HFF-Myc (cell line): ENCODE results near the gene LRRN3.

ENCODE experiments used
- DNase-seq: peaks from one replicate; pipeline ENCODE4 v3.0.0-alpha.2; 2011; ENCODE audit warnings: low read depth; ENCODE audit errors: extremely low read depth
- H3K4me3 ChIP-seq: replicated peaks from 2 replicates; pipeline ENCODE4 v1.5.1; 2011; ENCODE audit warnings: low read depth, mild to moderate bottlenecking, control low read depth, low read length
- CTCF ChIP-seq: IDR thresholded peaks from 2 replicates; pipeline ENCODE4 v1.5.1; 2012; ENCODE audit warnings: mild to moderate bottlenecking, low read depth, low read length, control low read depth; ENCODE audit errors: missing control alignments

The LRRN3 gene

DNA sequence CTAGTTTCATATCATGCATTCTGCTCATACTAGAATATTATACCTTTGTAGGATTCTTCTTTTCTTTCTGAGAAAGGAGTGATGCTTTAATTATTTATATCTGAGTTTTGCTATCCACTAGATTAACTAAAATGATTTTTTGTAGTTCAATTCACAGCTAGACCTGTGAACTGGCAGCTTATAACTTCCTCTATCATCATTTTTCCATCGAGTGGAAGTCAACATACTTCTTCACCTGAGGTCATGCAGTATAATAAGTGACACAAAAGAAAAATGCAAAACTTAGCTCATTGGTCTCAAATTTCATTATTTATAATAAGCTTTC lies 8.0 kb downstream of the LRRN3 start:
- no peak overlapping the region for H3K4me3 ChIP-seq
- no peak for TF ChIP-seq CTCF
- no peak for DNase-seq

GRCh38 chr7:111101856-111102646 lies 11.1 kb downstream of the LRRN3 start:
- DNase-seq, result no peak
- no peak overlapping the region for H3K4me3 ChIP-seq
- no peak for TF ChIP-seq CTCF

DNA sequence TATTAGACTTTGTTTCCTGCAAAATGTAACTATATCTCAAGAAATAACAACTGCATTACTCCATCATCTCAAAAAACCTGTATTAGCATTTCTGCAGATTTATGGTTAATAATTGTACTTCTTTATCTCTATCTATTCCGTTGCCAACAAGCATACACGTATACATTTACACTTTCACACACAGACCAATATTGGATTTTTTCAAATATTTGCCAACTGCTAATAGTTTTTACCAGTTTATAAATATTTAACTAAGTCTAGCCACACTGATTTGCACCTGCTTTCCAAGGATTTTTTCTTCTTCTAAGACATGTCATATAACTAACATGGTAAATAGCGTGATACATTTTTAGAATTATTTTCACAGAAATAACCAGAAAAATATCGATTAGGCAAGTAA lies 12.2 kb downstream of the LRRN3 start:
- no peak for DNase-seq
- no peak overlapping the region for H3K4me3 ChIP-seq
- TF ChIP-seq CTCF, result no peak

- no peak overlapping the region for H3K4me3 ChIP-seq
- no peak for DNase-seq
- TF ChIP-seq CTCF, result no peak
These were observed 12.8 kb downstream of the LRRN3 start for GRCh38 chr7:111103678-111104274.

DNA sequence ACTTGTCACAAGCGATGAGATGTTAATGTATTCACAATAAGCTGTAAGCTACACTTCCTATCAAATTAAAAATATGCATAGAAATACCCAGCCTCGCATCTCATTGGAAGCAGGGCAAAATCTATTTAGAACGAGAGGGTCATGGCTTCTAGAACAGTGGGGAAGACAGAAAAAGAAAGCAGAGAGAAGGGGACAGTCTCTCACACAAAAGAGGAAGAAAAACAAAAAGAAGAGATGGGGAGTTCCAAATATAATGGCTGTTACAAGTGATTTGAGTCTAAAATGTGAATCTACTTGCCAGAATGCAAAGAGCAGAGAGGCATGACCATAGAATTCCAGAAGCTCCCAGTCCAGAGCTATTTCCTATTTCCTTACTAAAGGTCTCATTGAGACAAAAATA lies 13.8 kb downstream of the LRRN3 start:
- DNase-seq, result no peak
- no peak overlapping the region for H3K4me3 ChIP-seq
- TF ChIP-seq CTCF, result no peak

- no peak for DNase-seq
- no peak for TF ChIP-seq CTCF
- H3K4me3 ChIP-seq, result no peak overlapping the region
These were observed 14.3 kb downstream of the LRRN3 start for GRCh38 chr7:111105269-111105668.
